PC-9 (cell line): ENCODE data around the gene LCE3C.

ENCODE experiments used
- EZH2 ChIP-seq: fragments of 200-600 bp; sonication (generic); IDR thresholded peaks from 2 replicates; pipeline ENCODE4 v1.8.0; 2017; ENCODE audit warnings: antibody characterized with exemption, low read depth
- TF ChIP-seq, protein P1 (sequence below): fragments of 200-600 bp; sonication (generic); conservative IDR thresholded peaks from 2 replicates; pipeline ENCODE4 v1.6.1; 2017; ENCODE audit warnings: mixed run types, antibody characterized with exemption, mild to moderate bottlenecking, moderate library complexity

DNA sequence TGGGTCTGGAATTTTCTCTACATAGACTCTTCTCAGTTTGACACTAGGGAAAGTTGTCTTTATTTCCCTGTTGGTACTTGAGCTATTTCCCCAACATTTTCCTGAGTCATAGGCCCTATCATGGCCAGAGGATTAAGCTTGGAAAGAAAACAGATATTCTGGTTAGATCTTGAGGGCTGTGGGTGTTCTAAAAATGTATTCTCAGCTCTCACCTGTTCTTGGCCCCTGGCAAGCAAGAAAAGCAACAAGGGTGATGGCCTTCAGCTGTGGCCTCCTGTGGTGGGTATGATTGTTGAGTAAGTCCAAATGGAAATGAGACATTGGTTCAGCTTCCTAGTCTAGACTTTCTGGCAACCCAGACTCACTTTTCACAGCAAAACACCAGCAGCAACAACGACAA, 40.3 kb downstream of the LCE3C start:
- TF ChIP-seq, protein P1, sequence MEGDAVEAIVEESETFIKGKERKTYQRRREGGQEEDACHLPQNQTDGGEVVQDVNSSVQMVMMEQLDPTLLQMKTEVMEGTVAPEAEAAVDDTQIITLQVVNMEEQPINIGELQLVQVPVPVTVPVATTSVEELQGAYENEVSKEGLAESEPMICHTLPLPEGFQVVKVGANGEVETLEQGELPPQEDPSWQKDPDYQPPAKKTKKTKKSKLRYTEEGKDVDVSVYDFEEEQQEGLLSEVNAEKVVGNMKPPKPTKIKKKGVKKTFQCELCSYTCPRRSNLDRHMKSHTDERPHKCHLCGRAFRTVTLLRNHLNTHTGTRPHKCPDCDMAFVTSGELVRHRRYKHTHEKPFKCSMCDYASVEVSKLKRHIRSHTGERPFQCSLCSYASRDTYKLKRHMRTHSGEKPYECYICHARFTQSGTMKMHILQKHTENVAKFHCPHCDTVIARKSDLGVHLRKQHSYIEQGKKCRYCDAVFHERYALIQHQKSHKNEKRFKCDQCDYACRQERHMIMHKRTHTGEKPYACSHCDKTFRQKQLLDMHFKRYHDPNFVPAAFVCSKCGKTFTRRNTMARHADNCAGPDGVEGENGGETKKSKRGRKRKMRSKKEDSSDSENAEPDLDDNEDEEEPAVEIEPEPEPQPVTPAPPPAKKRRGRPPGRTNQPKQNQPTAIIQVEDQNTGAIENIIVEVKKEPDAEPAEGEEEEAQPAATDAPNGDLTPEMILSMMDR, result no peak
- no peak for TF ChIP-seq EZH2
